Fibroblast of lung (primary cell): Measurements from ENCODE around the gene TMEM154. TPM values are rescaled to one million over a fixed set of nuclear protein-coding genes. Genes with fewer than 3 reads are reported as not detected.

ENCODE experiments used
- DNase-seq, 2 donors: peaks; one replicate each; pipeline versions ENCODE4 v3.0.0 to v3.0.0-alpha.2; 2010; ENCODE audit warnings: low read depth in 2 of 2
- H2AFZ ChIP-seq: 2 replicates; pipeline ENCODE4 v1.5.1; 2012; ENCODE audit warnings: low read length, control low read depth, inconsistent platforms
- H3K27ac ChIP-seq: 2 replicates; pipeline ENCODE4 v1.5.1; 2011; ENCODE audit warnings: low read length, control low read depth; ENCODE audit not compliant: insufficient read depth
- H3K27me3 ChIP-seq: 2 replicates; pipeline ENCODE4 v1.5.1; 2011; ENCODE audit warnings: mild to moderate bottlenecking, low read length; ENCODE audit not compliant: control insufficient read depth, insufficient read depth
- H3K36me3 ChIP-seq: 2 replicates; pipeline ENCODE4 v1.5.1; 2011; ENCODE audit warnings: low read length; ENCODE audit not compliant: control insufficient read depth, insufficient read depth
- H3K4me1 ChIP-seq: 2 replicates; pipeline ENCODE4 v1.5.1; 2011; ENCODE audit warnings: low read length; ENCODE audit not compliant: control insufficient read depth, insufficient read depth; ENCODE audit errors: extremely low read depth
- H3K4me2 ChIP-seq: 2 replicates; pipeline ENCODE4 v1.5.1; 2011; ENCODE audit warnings: low read length, control low read depth; ENCODE audit not compliant: insufficient read depth; ENCODE audit errors: extremely low read depth
- H3K4me3 ChIP-seq, 4 experiments: fragments of 200-600 bp in 1 of 4; sonication (generic) in 1 of 4; replicated peaks in 1 of 4; 2 replicates each; pipeline ENCODE4 v1.5.1; 2011 to 2016; ENCODE audit warnings: low read length in 4 of 4, low read depth in 3 of 4, mild to moderate bottlenecking in 3 of 4, control low read depth in 2 of 4, inconsistent platforms in 1 of 4, mixed read lengths in 1 of 4; ENCODE audit not compliant: insufficient read depth in 1 of 4; ENCODE audit errors: control extremely low read depth in 1 of 4
- H3K79me2 ChIP-seq: 2 replicates; pipeline ENCODE4 v1.5.1; 2012; ENCODE audit warnings: mild to moderate bottlenecking, low read length, inconsistent platforms; ENCODE audit not compliant: control insufficient read depth, insufficient read depth
- H3K9ac ChIP-seq: 2 replicates; pipeline ENCODE4 v1.5.1; 2011; ENCODE audit warnings: mild to moderate bottlenecking, low read length, control low read depth; ENCODE audit not compliant: insufficient read depth
- H3K9me3 ChIP-seq: 2 replicates; pipeline ENCODE4 v1.5.1; 2012; ENCODE audit warnings: low read depth, low read length; ENCODE audit not compliant: control insufficient read depth, insufficient read depth
- H4K20me1 ChIP-seq: 2 replicates; pipeline ENCODE4 v1.5.1; 2011; ENCODE audit warnings: low read length; ENCODE audit not compliant: control insufficient read depth, insufficient read depth; ENCODE audit errors: extremely low read depth
- CTCF ChIP-seq, 2 donors: IDR thresholded peaks in 1 of 2; conservative IDR thresholded peaks in 1 of 2; 1 replicate in 1 of 2; 2 replicates in 1 of 2; pipeline ENCODE4 v1.5.1; 2011 to 2012; ENCODE audit warnings: low read length in 2 of 2, control low read depth in 1 of 2, inconsistent platforms in 1 of 2, low read depth in 1 of 2, mild to moderate bottlenecking in 1 of 2
- EZH2 ChIP-seq: IDR thresholded peaks from 2 replicates; pipeline ENCODE4 v1.5.1; 2012; ENCODE audit warnings: low read length, control low read depth, mild to moderate bottlenecking; ENCODE audit errors: missing control alignments
- polyA plus RNA-seq, 2 donors: library from polyadenylated mRNA; depleted of rRNA in 1 of 2; stranded (reverse) in 1 of 2; unstranded in 1 of 2; fragments of >200 nt; gene quantifications; 2 replicates each; pipeline ENCODE4 v1.2.1, GENCODE V29; 2011 to 2012; ENCODE audit warnings: missing spikeins in 1 of 2
- total RNA-seq: library from RNA; depleted of rRNA; stranded (reverse); fragments of >200 nt; gene quantifications from 2 replicates; pipeline ENCODE4 v1.2.1, GENCODE V29; 2014

TMEM154 gene
- total and polyA plus RNA-seq, 2 donors (not counting 1 experiment from before 2014, with no cell fraction given), result 0.50 to 3.7 TPM

- Histone ChIP-seq H3K4me3 (no peak overlapping the region), H3K27ac (no peak overlapping the region), H3K9ac (no peak overlapping the region), H3K4me2 (no peak overlapping the region), H4K20me1 (no peaks in the 10 kb centered on the region), H3K36me3 (no peaks in the 10 kb centered on the region), H3K4me1 (no peaks in the 10 kb centered on the region), H2AFZ (no peak overlapping the region), H3K9me3 (no peaks in the 10 kb centered on the region), H3K27me3 (no peaks in the 10 kb centered on the region), H3K79me2 (no peaks in the 10 kb centered on the region)
- DNase-seq, result no peak
- TF ChIP-seq EZH2 (no peak), CTCF (conservative IDR thresholded peaks at IDR 0.05 in 1 of 2, IDR thresholded peaks at IDR 0.05 in 1 of 2; ENCODE audit: low read depth in 1 of 2, low read length in 2 of 2) (no peak)
Measured at GRCh38 chr4:152578670-152579069, 101.1 kb downstream of the TMEM154 start.

- H3K4me2 ChIP-seq, result no peak overlapping the region
- no peaks in the 10 kb centered on the region for H3K9me3 ChIP-seq
- H3K27me3 ChIP-seq, result no peaks in the 10 kb centered on the region
- no peaks in the 10 kb centered on the region for H3K4me1 ChIP-seq
- no peak overlapping the region for H3K4me3 ChIP-seq
- TF ChIP-seq EZH2, result no peak
- TF ChIP-seq CTCF (conservative IDR thresholded peaks at IDR 0.05 in 1 of 2, IDR thresholded peaks at IDR 0.05 in 1 of 2; ENCODE audit: low read depth in 1 of 2, low read length in 2 of 2), result no peak
- no peak overlapping the region for H2AFZ ChIP-seq
- no peaks in the 10 kb centered on the region for H4K20me1 ChIP-seq
- H3K9ac ChIP-seq, result no peak overlapping the region
- H3K36me3 ChIP-seq, result no peaks in the 10 kb centered on the region
- no peaks in the 10 kb centered on the region for H3K79me2 ChIP-seq
- H3K27ac ChIP-seq, result no peak overlapping the region
- no peak for DNase-seq
Measured at GRCh38 chr4:152577708-152578396, 101.9 kb downstream of the TMEM154 start.

GRCh38 chr4:152575533-152575932 is 104.3 kb downstream of the TMEM154 start:
- H3K36me3 ChIP-seq, result no peaks in the 10 kb centered on the region
- H3K4me1 ChIP-seq, result no peaks in the 10 kb centered on the region
- TF ChIP-seq CTCF (conservative IDR thresholded peaks at IDR 0.05 in 1 of 2, IDR thresholded peaks at IDR 0.05 in 1 of 2; ENCODE audit: low read depth in 1 of 2, low read length in 2 of 2) (no peak), EZH2 (no peak)
- no peak overlapping the region for H3K27ac ChIP-seq
- no peak overlapping the region for H3K4me2 ChIP-seq
- no peak for DNase-seq
- H4K20me1 ChIP-seq, result no peaks in the 10 kb centered on the region
- H3K9me3 ChIP-seq, result no peaks in the 10 kb centered on the region
- H2AFZ ChIP-seq, result no peak overlapping the region
- H3K4me3 ChIP-seq, result no peak overlapping the region
- no peaks in the 10 kb centered on the region for H3K27me3 ChIP-seq
- no peaks in the 10 kb centered on the region for H3K79me2 ChIP-seq
- no peak overlapping the region for H3K9ac ChIP-seq
